Choroid plexus epithelial cell (primary cell): ENCODE measurements around the gene SPDYE6.

Source experiments
- DNase-seq: peaks from one replicate; pipeline ENCODE4 v3.0.0-alpha.2; 2010; ENCODE audit warnings: low read depth
- H3K4me3 ChIP-seq: 2 replicates; pipeline ENCODE4 v1.5.1; 2011; ENCODE audit warnings: low read depth, mild to moderate bottlenecking, control low read depth, low read length, moderate library complexity
- CTCF ChIP-seq: conservative IDR thresholded peaks from 2 replicates; pipeline ENCODE4 v1.5.1; 2011; ENCODE audit warnings: low read depth, mild to moderate bottlenecking, control low read depth, inconsistent platforms, low read length, moderate library complexity

The SPDYE6 gene

GRCh38 chr7:102297487-102298218 is 58.6 kb downstream of the SPDYE6 start:
- H3K4me3 ChIP-seq = no peak overlapping the region
- no peak for DNase-seq
- no peak for TF ChIP-seq CTCF

GRCh38 chr7:102296514-102296913 is 59.7 kb downstream of the SPDYE6 start:
- H3K4me3 ChIP-seq = no peak overlapping the region
- no peak for TF ChIP-seq CTCF
- DNase-seq = no peak

- no peak for TF ChIP-seq CTCF
- no peak overlapping the region for H3K4me3 ChIP-seq
- DNase-seq = no peak
These were observed 60.1 kb downstream of the SPDYE6 start for GRCh38 chr7:102296179-102296438.
